Measurements from ENCODE around the gene FLCN. TPM values are rescaled to one million over a fixed set of nuclear protein-coding genes. Genes with fewer than 3 reads are reported as not detected.

The FLCN gene
- total and polyA plus RNA-seq, 10 of the 15 experiments (the other 5 are each of a cell fraction or from before 2014, with no cell fraction given): 1.1 to 24.7 (median 10.4) TPM

GRCh38 chr17:17254036-17254435, 17.1 kb upstream of the FLCN start:
- H3K4me2 ChIP-seq (ENCODE audit: control insufficient read depth, insufficient read depth): no peak overlapping the region
- H3K4me3 ChIP-seq: no peak overlapping the region
- no peak overlapping the region for H2AFZ ChIP-seq (ENCODE audit: control insufficient read depth, low read depth, low read length)
- H4K20me1 ChIP-seq (ENCODE audit: control insufficient read depth, insufficient read depth): no peaks in the 10 kb centered on the region
- ATAC-seq: no peak
- peaks cover 16 to 38% of the 10 kb centered on the region in 2 experiments for H3K36me3 ChIP-seq (ENCODE audit: control insufficient read depth in 2 of 2, insufficient read depth in 2 of 2, low read length in 1 of 2)
- ChIA-PET SMC1A (ENCODE audit: uncharacterized antibody, unreplicated experiment) (no interaction called here), CTCF (no interaction called here), RAD21 (ENCODE audit: unreplicated experiment) (no interaction called here), POLR2A (no interaction called here)
- no peaks in the 10 kb centered on the region for H3K27me3 ChIP-seq (replicated peaks in 1 of 2; ENCODE audit: control insufficient read depth in 2 of 2, insufficient read depth in 2 of 2, low read length in 1 of 2)
- in situ Hi-C loops (cut with MboI) (no loop called here), intact Hi-C loops (cut with micrococcal nuclease; ENCODE audit: unreplicated experiment) (no loop called here)
- BruUV-seq (replicated peaks): no TSS peak
- no peaks in the 10 kb centered on the region for H3K4me1 ChIP-seq (ENCODE audit: control insufficient read depth, insufficient read depth, low read length)
- no peaks in the 10 kb centered on the region for H3K79me2 ChIP-seq (ENCODE audit: control insufficient read depth, insufficient read depth, low read length)
- no peak overlapping the region for H3K9ac ChIP-seq (ENCODE audit: control insufficient read depth, insufficient read depth, low read length)
- no peak for DNase-seq (ENCODE audit: low read depth, low spot score)
- 80% methylated on average over 2 of the region's 3 CpGs for WGBS (ENCODE audit: insufficient coverage, insufficient replicate concordance, low lambda C conversion rate, missing lambda C conversion rate)
- H3K27ac ChIP-seq (ENCODE audit: control insufficient read depth, insufficient read depth): no peak overlapping the region
- H3K9me3 ChIP-seq (replicated peaks; ENCODE audit: control insufficient read depth, insufficient read depth, low read length): no peaks in the 10 kb centered on the region
- FAIRE-seq: no peak
- TF ChIP-seq ZNF687 (IDR thresholded peaks at IDR 0.05) (no peak), HDAC6 (IDR thresholded peaks at IDR 0.05; ENCODE audit: unreplicated experiment) (no peak), POLR2AphosphoS5 (IDR thresholded peaks at IDR 0.05; ENCODE audit: low read length) (no peak), RFX5 (IDR thresholded peaks at IDR 0.05; ENCODE audit: low read depth, low read length) (no peak), ZBED1 (IDR thresholded peaks at IDR 0.05; ENCODE audit: borderline replicate concordance) (no peak), BACH1 (IDR thresholded peaks at IDR 0.05; ENCODE audit: borderline replicate concordance) (no peak), ATF7 (IDR thresholded peaks at IDR 0.05; ENCODE audit: low read depth) (no peak), NFYA (IDR thresholded peaks at IDR 0.05; ENCODE audit: borderline replicate concordance, low read depth, low read length) (no peak), SMARCA5 (IDR thresholded peaks at IDR 0.05) (no peak), PKNOX1 (IDR thresholded peaks at IDR 0.05) (no peak), ATF2 (IDR thresholded peaks at IDR 0.05; ENCODE audit: low read length) (no peak), JUND (IDR thresholded peaks at IDR 0.05; ENCODE audit: low read depth, low read length) (no peak), NKRF (conservative IDR thresholded peaks at IDR 0.05) (no peak), SPI1 (IDR thresholded peaks at IDR 0.05; ENCODE audit: borderline replicate concordance, insufficient read depth, low read depth, low read length) (no peak), USF2 (IDR thresholded peaks at IDR 0.05; ENCODE audit: borderline replicate concordance, low read depth, low read length) (no peak), NBN (IDR thresholded peaks at IDR 0.05) (no peak), CHD2 (IDR thresholded peaks at IDR 0.05; ENCODE audit: borderline replicate concordance, low read depth, low read length) (no peak)
